Jurkat, Clone E6-1 (cell line): Measurements from ENCODE around the gene RFNG. TPM values are rescaled to one million over a fixed set of nuclear protein-coding genes. Genes with fewer than 3 reads are reported as not detected.

ENCODE experiments used
- DNase-seq: peaks from one replicate; pipeline ENCODE4 v3.0.0-alpha.2; 2011; ENCODE audit warnings: low read depth, low spot score
- H3K4me3 ChIP-seq: 2 replicates; pipeline ENCODE4 v1.5.1; 2011; ENCODE audit warnings: mild to moderate bottlenecking, low read length, control low read depth, moderate library complexity
- polyA plus RNA-seq: library from polyadenylated mRNA; unstranded; fragments of >200 nt; gene quantifications from one replicate; pipeline ENCODE4 v1.2.1, GENCODE V29; 2012; ENCODE audit warnings: missing spikeins; ENCODE audit not compliant: insufficient read length, insufficient read depth

RFNG gene, protein sequence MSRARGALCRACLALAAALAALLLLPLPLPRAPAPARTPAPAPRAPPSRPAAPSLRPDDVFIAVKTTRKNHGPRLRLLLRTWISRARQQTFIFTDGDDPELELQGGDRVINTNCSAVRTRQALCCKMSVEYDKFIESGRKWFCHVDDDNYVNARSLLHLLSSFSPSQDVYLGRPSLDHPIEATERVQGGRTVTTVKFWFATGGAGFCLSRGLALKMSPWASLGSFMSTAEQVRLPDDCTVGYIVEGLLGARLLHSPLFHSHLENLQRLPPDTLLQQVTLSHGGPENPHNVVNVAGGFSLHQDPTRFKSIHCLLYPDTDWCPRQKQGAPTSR
- 30.1 TPM for polyA plus RNA-seq

DNA sequence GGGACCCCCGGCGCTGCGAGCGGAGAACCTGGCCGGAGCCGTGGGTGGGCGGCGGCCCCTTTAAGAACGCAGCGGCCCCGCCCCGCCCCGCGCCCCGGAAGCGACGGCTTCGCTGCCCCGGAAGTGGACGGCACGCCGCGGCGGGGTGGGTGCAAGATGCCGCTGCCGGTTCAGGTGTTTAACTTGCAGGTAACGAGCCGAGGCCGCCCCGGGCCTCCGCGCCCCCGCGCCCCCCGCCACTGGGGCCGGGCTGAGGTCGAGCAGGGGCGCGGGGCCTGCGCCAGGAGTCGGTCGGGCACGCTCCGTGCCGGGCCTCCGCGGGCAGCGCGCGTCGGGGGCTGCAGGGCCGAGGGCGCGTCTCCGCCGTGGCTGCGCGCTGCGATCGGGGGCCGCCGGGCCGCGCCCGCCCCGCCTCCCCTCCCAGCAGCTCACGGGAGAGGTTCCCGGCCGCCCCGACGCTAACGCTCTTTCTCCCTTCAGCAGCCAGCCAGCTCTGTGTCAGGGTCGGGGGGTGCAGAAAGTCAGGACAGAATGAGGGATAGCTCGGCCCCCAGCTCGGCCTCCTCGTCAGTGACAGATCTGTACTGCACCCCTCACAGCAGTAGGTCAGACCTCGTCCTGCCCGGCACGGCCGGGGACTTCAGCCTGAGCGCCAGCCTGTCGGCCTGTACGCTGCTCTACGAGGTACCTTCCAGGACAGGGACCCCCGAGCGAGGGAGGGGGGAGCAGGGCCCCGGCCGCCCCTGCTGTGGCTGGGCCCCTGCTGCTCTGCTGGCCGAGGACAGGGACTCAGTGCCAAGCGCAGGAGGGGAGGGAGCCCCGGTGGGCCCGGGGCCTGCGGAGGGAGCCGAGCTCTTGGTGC is at the start of gene RFNG, which contains the start of gene GPS1:
Gene RFNG (minus strand): TSS at position 36 of the 862 bp plus-strand sequence. CDS start 45 bp downstream, outside the sequence.
Gene GPS1 (plus strand): TSS at position 123 of the 862 bp plus-strand sequence. CDS start 34 bp downstream, at position 157.
- DNase-seq = peak; percentile 38
- peak within 1 kb of the TSS; percentile 81 for H3K4me3 ChIP-seq

DNA sequence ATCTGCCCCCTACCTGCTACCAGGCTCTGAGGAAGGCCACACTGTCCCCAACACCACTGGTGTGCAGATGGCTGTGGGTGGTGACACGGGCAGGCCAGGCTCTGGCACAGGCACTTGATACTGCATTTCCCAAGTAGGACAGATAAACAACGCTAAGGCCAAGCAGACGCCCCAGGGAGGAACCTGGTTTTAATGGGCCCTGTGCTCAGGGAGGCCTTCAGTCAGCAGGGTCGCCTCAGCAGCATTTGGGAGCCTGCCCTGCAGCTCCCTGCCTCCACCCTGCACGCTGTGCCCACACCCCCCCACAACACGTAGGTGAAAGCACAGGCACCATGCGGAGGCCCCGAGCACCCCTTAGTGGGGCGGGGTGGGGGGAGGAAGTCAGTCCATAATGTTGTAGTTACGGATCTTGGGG is 49.7 kb upstream of the RFNG start:
- no peak for DNase-seq
- H3K4me3 ChIP-seq = no peak overlapping the region

- 0 out of 2 replicates have a peak overlapping the region, but pooled peaks have one; percentile 3 for H3K4me3 ChIP-seq
- no peak for DNase-seq
Measured at GRCh38 chr17:82100502-82101298, 49.1 kb upstream of the RFNG start.

GRCh38 chr17:82098939-82099763 is 47.5 kb upstream of the RFNG start:
- no peak for DNase-seq
- peak overlapping the region; percentile 67 for H3K4me3 ChIP-seq

- H3K4me3 ChIP-seq = peak within 1 kb of the TSS; percentile 67
Measured at GRCh38 chr17:82098169-82098938, 46.7 kb upstream of the RFNG start, which contains the start of gene FASN. Gene FASN, minus strand, starts transcription at chr17:82098236. Its CDS starts 1,791 bp downstream, at chr17:82096445.

DNA sequence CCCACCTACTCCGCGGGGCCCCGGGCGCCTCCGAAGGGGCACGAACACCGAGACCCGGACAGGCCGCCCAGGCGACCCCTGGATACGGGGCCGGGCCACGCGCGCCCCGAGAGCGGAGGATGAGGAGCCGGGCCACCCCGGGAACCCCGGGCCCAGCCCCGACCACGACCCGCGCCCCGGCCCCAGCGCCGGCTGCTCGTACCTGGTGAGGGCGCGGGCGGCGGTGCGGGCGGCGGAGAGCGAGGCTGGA is 46.2 kb upstream of the RFNG start:
- H3K4me3 ChIP-seq = peak overlapping the region; percentile 64
- no peak for DNase-seq

More at GRCh38 chr17:82098169-82098938, 46.7 kb upstream of the RFNG start, which contains the start of gene FASN:
- DNase-seq = peak; percentile 89

DNA sequence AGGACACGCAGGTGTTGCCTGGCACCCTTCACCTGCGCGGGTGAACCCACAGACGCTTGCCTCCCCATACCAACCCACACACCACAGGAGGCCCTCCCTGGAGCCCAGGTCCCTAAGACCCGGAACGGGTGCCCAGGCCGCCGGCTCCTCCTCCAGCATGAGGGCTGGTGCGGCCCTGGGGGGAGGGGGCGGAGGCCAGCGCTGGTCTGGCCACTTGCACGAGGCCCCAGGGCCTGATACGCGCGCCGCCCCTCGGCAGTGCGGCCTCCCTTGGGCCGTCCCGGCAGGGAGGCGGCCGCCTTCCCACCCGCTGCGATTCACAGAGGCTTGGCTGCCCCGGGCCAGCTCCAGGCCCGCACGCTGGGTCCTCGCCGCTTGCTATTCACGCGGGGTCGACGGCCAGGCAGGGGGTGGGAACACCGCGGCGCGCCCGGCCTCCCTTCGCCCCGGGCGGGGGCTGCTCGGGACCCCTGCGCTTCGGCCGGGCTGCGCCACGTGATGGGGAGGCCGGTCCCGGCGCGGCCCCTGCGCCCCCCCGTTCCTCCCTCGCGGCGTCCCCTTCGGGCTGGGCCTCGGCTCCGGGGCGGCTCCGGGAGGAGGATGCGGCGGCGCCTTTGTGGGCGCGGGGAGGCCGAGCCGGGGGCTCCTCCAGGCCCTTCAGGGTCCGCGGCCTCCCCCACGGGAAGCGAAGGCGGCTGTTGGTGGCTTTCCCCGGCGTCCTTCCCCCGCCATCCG is 45.7 kb upstream of the RFNG start:
- peak overlapping the region; percentile 64 for H3K4me3 ChIP-seq
- no peak for DNase-seq

- DNase-seq = no peak
- peak overlapping the region; percentile 64 for H3K4me3 ChIP-seq
Measured at GRCh38 chr17:82096709-82097183, 45.1 kb upstream of the RFNG start.

DNA sequence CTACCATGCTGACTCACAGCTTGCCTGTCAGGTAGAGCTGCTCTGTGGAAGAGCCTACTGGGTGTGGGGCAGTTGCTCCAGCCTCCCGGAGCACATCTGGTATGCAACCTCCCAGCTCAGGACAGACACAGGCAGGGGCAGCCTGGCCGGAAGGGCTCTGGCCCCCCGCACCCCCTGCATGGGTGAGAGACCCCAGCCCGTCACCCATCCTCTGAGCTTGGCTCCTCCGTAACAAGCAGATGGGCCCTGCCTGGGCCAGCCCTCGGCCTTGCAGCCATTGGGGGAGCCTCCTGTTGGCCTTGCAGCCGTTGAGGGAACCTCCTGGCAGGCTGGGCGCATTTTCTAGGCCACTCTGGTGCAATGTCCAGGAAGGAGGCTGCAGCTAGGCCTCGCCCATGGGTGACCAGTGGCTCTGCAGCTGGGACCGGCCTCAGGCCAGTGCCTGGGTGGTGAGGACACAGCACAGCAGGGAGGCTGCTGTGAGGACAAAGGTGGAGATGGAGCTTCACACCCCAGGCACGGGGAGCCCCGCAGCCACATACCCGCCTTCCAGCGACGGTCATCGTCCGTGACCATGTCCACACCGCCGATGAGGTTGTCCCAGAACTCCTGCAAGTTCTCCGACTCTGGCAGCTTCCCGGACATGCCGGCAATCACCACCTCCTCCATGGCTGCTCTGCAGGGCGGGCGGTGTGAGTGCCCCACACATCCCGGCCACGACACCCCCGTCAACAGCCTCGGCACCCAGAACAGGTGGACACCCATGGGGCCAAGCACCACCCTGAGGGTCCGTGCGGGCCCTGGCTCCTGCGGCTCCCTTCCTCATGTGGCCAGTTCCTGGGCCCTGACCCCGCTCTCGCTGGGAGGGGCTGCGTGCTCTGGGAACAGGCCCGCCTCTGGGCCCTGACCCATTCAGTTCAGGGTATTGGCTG is 44.4 kb upstream of the RFNG start:
- DNase-seq = no peak
- H3K4me3 ChIP-seq = peak overlapping the region; percentile 64

- H3K4me3 ChIP-seq = no peak overlapping the region
- DNase-seq = no peak
Measured at GRCh38 chr17:82094931-82095776, 43.5 kb upstream of the RFNG start.

GRCh38 chr17:82092995-82093751 is 41.6 kb upstream of the RFNG start:
- DNase-seq = no peak
- no peak overlapping the region for H3K4me3 ChIP-seq

DNA sequence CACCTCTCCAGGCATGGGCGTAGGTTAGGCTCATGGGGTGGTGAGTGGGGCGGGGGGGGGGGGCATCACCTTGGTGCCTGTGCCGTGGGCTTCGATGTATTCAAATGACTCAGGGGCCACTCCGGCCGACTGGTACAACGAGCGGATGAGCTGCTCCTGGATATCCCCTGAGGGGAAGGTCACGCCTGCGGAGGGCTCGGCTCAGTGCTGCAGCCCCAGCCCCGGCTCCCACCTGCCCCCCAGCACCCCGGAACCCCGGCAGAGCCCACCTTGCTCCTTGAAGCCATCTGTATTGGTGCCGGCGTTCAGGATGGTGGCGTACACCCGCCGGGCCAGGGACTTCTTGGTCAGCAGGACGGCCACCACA is 41.0 kb upstream of the RFNG start:
- no peak overlapping the region for H3K4me3 ChIP-seq
- no peak for DNase-seq

DNA sequence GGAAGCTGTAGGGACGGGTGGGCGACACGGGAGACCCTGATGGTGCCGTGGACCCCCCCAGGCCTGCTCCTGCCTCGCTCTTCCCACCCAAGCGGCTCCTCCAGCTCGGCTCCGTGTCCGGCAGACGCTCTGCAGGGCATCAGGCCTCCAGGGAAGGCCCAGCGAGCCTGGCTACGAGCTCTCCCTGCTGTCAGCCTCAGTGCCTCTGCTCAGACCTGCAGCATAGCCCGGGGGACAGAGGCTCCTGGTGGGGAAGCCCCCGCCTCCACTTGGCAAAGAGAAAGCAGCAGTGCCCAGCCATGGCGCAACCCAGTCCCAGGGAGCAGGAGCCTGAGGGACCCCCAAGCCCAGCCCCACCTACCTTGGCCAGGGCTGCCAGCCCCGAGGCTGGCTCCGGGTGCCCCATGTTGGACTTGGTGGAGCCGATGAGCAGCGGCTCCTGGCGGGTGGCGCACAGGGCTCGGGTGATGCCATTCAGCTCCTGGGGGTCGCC is 40.5 kb upstream of the RFNG start:
- DNase-seq = no peak
- H3K4me3 ChIP-seq = no peak overlapping the region
